NCI-H1930 (cell line): Measurements from ENCODE around the gene ITPA.
"Not testable (repeated sequence)": the region's sequence is repeated elsewhere in the genome, so short reads cannot be mapped to it uniquely, and the experiment has no call there.

Experiments used
- DNase-seq, 2 experiments: peaks; one replicate each; lab custom pipeline; 2025; lab: John Stamatoyannopoulos, UW

The ITPA gene

GRCh38 chr20:3173610-3174441 lies 35.5 kb upstream of the ITPA start:
- peak; percentile 43 to 90 for DNase-seq

- DNase-seq = peak in 1 of 2 experiments; percentile 5
Observed at GRCh38 chr20:3174442-3175261, 34.6 kb upstream of the ITPA start.

GRCh38 chr20:3175270-3175669 lies 34.0 kb upstream of the ITPA start:
- no peak for DNase-seq

GRCh38 chr20:3177746-3178485 lies 31.4 kb upstream of the ITPA start:
- no peak for DNase-seq

- no peak for DNase-seq
Observed at GRCh38 chr20:3180319-3180718, 29.0 kb upstream of the ITPA start.

- no peak for DNase-seq
Observed at GRCh38 chr20:3181270-3181669, 28.0 kb upstream of the ITPA start.

- not testable (repeated sequence) for DNase-seq
Observed at GRCh38 chr20:3182429-3182828, 26.9 kb upstream of the ITPA start.

GRCh38 chr20:3183896-3184612 lies 25.2 kb upstream of the ITPA start:
- DNase-seq = no peak

GRCh38 chr20:3187861-3188260 lies 21.4 kb upstream of the ITPA start:
- not testable (repeated sequence) for DNase-seq

GRCh38 chr20:3188823-3189413 lies 20.4 kb upstream of the ITPA start:
- no peak for DNase-seq

- DNase-seq = no peak
Observed at GRCh38 chr20:3189561-3190131, 19.7 kb upstream of the ITPA start.

GRCh38 chr20:3190681-3191111 lies 18.6 kb upstream of the ITPA start:
- no peak for DNase-seq

GRCh38 chr20:3192226-3193015 lies 16.9 kb upstream of the ITPA start:
- no peak for DNase-seq

- no peak for DNase-seq
Observed at GRCh38 chr20:3193806-3194616, 15.3 kb upstream of the ITPA start.

GRCh38 chr20:3194617-3195280 lies 14.5 kb upstream of the ITPA start:
- DNase-seq = no peak

- DNase-seq = no peak
Observed at GRCh38 chr20:3195590-3196237, 13.6 kb upstream of the ITPA start.

- DNase-seq = no peak
Observed at GRCh38 chr20:3199206-3199605, 10.1 kb upstream of the ITPA start.
